Cerebellar nuclear complex (tissue), 1 donor: Measurements from ENCODE around the gene TMEM242.

Experiments
- DNase-seq, 2 experiments: peaks; one replicate each; lab custom pipeline; 2025; lab: John Stamatoyannopoulos, UW

The TMEM242 gene

DNA sequence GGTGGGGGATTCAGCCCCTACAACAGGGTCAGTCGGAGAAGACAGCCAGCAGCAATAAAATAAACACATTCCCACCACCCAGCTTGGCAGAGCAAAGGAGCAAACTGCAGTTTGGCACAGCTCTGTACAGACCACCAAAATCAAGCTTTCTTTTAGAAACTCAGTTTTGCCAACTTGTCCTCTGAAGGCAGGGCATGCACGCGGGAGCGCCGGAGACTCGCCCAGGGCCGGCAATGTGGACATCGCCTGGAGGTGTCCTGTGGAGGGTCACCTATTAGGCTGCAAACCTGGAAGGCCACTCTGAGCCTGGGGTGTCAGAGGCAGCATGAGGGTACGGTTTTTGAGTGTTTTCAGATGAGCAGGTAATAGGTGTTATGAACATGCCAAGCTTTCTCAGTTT is 34.7 kb downstream of the TMEM242 start:
- no peak for DNase-seq

GRCh38 chr6:157287923-157288322 is 35.4 kb downstream of the TMEM242 start:
- no peak for DNase-seq

DNA sequence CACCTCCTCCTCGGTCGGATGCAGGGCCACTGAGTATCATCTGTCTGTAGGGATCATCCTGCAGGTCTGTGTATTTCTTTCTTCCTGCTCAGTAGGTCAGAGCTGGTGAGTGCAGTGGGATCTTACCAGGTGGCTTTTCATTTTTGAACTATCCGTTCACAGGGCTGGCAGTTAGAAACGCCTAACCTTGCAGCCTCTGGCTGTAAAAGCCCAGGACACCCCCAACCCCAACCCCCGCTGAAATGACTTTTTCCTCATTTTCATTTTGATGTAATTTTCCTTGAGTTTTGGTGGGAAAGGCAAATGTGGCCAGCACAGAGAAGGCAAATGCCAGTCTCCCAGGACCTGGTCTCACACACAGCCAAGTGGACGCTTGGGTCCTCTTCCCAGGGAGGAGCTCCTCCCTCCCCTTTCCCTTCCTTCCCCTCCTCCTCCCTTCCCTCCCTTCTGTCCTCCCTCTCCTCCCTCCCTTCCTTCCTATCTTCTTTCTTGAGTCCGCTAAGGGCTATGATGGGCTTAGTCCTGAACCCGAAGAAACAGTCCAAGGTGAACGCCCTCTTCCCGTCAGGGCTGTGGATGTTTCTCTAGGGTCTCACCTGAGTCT is 36.0 kb downstream of the TMEM242 start:
- DNase-seq = no peak

DNA sequence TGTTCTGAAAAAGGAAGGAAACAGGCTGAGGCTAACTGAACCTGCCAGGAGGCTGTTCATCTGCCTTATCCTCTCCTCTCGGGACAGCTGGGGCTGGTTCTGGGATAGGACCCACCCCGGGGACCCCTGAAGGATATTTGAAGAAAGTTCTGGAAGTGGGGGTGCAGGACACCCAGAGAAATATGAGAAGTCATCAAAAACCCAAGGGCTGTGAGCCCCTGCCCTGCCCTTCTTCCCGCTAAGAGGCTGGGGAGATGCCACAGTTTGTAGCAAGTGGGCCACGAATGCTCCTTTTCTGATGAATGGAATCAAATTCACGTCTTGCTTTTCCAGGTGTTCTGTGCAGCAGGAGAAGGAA is 37.9 kb downstream of the TMEM242 start:
- no peak for DNase-seq

DNA sequence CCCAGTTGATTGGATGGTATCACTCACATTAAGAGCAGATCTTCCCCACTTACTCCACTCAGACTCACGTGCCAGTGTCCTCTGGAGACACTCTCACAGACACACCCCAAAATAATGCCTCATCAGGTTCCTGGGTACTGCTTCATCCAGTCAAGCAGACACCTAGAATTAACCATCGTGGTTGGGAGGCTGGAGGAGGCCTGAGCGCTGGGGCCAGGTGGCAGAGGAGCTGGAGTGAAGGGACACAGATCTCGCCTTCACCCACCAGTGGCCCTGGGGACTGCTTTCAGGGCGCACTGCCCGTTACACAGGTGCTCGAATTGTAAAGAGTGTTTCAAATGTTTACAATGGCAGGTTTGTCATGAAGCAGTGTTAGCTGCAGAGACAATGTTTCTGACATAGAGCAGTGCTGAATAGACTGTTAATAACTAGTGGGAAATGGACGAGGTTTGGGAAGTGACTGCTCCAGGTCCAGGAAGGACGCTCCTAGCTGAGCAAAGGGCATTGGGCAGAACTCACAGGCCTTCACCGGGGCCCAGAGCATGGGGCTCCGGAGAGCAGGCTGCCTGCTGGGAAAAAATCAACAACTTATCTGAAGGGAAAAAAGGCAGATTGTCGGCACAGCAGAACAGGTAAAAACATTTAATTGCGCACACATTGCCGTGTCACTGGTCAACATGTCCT is 38.4 kb downstream of the TMEM242 start:
- DNase-seq = no peak

GRCh38 chr6:157283900-157284737 is 39.2 kb downstream of the TMEM242 start:
- no peak for DNase-seq

DNA sequence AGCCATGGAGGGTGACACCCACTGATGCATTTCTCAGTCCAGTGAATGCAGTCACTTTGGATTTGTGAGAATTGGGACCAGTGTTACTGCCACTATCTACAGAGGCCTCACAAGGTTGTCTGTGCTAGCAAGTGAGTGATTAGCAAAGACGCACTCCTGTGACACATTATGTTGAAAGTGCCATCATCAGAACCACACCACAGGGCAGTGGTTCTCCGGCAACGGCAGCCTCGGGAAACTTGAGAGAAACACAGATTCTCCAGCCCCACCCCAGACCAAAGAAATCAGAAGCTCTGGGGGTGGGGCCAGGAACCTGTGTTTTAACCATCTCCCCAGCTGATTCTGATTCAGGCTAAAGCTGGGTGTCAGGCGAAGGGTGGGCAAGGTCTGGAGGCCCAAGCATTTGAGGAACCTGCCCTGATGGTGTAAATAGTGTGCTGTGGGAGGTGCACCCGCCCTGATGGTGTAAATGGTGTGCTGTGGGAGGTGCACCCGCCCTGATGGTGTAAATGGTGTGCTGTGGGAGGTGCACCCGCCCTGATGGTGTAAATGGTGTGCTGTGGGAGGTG is 39.9 kb downstream of the TMEM242 start:
- DNase-seq = no peak

- no peak for DNase-seq
Measured at GRCh38 chr6:157282284-157282683, 41.0 kb downstream of the TMEM242 start.

DNA sequence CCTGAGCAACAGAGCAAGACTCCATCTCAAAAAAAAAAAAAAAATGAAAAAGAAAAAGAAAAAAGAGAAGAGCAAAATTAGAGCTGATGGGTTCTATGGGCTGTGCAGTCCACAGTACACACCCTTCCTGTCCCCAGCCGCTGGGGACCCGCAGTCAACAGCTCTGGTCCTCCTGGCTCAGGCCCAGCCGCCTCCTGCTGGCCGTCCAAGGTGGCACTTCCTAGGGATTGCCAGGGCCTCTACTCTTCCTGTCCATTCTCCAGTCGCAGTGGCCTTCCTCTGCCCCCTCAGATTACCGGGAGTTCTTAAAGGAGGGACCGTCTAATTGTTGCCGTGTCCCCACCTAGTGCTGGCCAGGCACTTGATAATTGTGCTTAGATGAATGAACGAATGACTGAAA is 41.7 kb downstream of the TMEM242 start:
- DNase-seq = no peak

DNA sequence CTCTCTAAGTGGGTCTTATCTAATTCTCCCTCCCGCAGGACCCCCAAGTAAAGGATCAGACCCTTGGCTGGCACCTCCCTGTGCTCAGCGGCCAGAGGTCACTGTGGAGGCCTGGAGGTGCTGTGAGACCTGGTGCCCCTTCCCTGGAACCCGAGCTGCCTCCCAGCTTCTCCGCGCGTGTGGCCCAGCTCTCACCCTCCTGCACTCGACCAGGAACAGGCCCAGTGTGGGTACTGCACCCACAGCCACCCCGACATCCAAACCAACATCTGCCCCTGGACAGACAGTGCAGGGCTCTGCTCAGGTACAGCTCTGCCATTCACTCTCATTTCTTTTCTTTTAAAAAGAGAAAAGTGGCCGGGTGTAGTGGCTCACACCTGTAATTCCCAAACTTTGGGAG is 42.4 kb downstream of the TMEM242 start:
- no peak for DNase-seq

DNA sequence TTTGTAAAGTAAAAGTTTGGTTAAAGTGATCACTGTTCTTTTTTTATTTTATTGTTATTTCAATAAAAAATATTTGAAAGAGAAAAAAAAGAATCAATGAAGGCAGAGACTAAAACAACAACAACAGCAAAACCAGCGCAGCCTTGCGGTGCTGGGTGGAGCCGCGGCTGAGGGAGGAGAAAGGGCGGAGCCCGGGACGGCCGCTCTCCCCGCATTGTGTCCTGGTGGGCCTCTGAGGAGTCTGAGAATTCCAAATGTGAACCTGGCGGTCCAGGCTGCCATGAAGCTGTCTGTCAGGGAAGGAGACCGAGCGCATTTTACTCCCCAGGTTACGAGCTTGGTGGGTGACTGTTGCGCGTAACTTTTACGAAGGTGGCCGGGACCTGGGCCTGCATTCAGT is 43.2 kb downstream of the TMEM242 start:
- no peak for DNase-seq

GRCh38 chr6:157278171-157278570 is 45.1 kb downstream of the TMEM242 start:
- no peak for DNase-seq

DNA sequence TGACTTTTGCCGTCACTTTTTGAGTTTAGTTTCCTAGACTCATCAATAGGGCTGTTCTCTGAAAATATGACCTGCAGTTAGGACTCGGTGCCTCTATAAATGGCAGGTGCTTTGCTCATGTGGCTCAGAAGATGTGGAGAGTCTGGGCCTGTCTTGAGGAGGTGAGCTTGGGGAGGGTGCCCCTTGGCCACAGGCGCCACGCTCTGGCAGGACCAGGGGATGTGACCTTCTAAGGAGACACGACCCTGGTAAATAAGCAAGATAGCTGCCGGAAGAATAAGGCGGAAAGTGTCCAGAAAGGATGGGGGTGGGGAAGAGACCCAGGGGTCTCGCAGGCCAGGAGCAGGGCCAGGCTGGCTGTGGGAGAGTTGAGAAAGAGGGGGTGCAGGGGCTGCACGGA is 46.6 kb downstream of the TMEM242 start:
- DNase-seq = no peak

DNA sequence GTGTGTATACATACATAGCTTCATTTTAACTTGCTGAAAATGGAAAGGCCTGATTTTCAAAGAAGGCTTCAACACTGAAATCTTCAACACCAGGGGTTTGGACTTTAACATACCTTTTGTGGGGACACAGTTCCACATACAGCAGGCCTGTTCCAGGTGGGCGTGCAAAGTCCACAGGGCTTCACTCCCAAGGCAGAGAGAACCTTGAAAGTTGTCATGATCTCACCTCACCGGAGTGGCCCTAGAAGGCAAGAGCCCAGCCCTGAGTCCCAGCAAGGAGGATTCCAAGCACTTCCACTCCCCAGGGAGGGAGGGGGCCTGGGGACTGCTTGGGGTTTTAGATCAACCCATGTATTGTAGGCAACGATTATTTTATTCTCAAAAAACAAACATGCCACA is 47.2 kb downstream of the TMEM242 start:
- no peak for DNase-seq

DNA sequence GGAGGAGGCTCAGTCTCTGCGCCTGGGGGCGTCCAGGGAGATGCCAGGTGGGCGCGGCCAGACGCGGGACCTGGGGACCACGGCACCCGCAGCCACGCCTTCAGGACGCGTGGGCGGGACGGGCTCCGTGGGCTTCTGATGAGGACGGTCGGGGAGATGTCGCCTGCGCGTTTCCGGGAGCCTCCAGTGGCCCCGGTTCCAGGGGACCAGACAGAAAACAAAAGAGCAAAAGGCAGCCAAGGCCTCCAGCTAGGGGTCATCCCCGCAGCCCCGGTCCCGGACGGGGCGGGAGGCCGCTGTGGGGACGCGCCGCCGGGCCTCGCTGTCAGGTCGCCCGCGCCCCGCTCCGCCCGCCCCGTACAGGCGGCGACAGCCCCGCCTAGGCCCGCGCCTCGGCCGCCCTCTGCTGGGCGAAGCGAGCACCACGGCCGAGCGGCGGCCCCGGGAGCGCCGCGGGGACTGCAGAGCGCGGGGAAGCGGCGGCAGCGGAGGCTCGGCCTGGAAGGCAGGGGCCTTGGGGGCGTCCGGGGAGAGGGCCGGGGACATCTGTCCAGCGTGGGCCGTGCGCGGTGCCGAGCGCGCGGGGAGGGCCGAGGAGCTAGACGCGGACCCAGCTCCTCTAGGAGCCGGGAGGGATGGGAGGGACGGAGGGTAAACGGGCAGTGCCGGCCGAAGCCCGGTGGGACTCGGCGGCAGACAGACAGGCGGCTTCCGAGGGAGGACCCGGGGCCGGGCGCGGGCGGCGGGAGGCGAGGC is 48.7 kb downstream of the TMEM242 start:
- no peak for DNase-seq

GRCh38 chr6:157273756-157274470 is 49.4 kb downstream of the TMEM242 start:
- no peak for DNase-seq

DNA sequence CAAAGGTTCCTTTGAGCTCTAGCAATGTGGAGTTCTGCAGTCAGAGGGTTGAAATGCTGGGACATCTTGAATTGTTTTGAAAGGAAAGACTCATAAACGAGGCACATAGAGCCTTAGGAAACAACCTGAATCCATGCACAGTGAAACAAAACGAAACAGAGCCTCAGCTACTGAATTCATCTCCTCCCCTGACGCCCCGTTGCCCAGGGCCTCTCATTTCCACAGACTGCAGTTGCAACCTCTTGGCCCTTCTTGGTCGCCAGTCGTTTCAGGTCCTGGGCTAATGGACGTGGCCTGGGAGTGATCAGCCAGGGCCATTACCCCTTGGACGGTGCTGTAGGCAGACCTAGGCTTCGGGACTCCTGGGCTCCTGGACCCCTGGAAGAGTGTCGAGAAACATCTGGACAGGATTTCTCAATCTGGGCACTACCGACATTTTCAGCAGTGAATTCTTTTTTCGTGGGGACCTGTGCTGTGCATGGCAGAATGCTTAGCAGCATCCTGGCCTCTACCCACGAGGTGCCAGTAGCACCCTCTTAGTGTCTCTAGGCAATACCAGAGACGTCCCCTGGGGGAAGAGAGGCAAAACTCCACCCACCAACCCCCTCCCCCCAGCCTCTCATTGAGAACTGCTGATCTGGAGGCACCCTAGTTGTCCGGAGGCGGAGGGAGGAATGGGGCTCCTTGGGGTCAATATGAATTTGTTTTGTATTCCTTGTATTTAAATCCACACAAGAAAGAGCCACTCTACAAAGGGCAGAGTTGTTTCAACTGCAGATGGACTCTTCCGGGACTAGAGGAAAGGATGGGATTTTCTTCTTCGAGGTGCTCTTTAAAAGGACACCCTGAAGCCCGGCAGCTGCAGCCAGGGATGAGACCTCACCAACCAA is 50.2 kb downstream of the TMEM242 start:
- no peak for DNase-seq

GRCh38 chr6:157272372-157272771 is 50.9 kb downstream of the TMEM242 start:
- no peak for DNase-seq

GRCh38 chr6:157271911-157272310 is 51.4 kb downstream of the TMEM242 start:
- DNase-seq = no peak

- no peak for DNase-seq
Measured at GRCh38 chr6:157271441-157271840, 51.9 kb downstream of the TMEM242 start.
